GM12878 (cell line): ENCODE results near the gene RNF130. TPM values are rescaled to one million over a fixed set of nuclear protein-coding genes. Genes with fewer than 3 reads are reported as not detected.

Experiments used
- ATAC-seq: fragments of 200-7000 bp; cut with Tn5 transposase; 3 replicates; pipeline ENCODE4 v1.9.1; 2020; ENCODE audit warnings: mild to moderate bottlenecking, moderate library complexity
- BruUV-seq: library from RNA; stranded (reverse); fragments of 400-500 nt; replicated peaks from 2 replicates; lab custom pipeline; 2021; lab: Mats Ljungman, UMichigan
- CTCF ChIA-PET: fragments of 300-600 bp; sonication (Branson Sonifier 250); formaldehyde crosslinking; extraction: SDS; loops from one replicate; lab custom pipeline; 2021; ENCODE audit warnings: inconsistent platforms; lab: Yijun Ruan, JAX
- POLR2A ChIA-PET: fragments of 350-600 bp; formaldehyde crosslinking; extraction: SDS; loops from one replicate; lab custom pipeline; 2021; ENCODE audit warnings: inconsistent platforms; lab: Charles Lee
- RAD21 ChIA-PET: fragments of 300-600 bp; sonication (Branson Sonifier 250); formaldehyde crosslinking; loops from one replicate; lab custom pipeline; 2023; ENCODE audit warnings: antibody characterized with exemption; ENCODE audit not compliant: unreplicated experiment; lab: Charles Lee
- SMC1A ChIA-PET: fragments of 300-600 bp; sonication (Branson Sonifier 250); formaldehyde crosslinking; loops from one replicate; lab custom pipeline; 2023; ENCODE audit not compliant: unreplicated experiment, uncharacterized antibody; lab: Charles Lee
- DNase-seq: peaks from one replicate; pipeline ENCODE4 v3.0.0-alpha.2; 2011; ENCODE audit warnings: low read depth, low spot score
- FAIRE-seq: peaks from 3 replicates; lab custom pipeline; 2011; peaks lifted over from hg19 to GRCh38; lab: Jason Lieb, UNC
- H2AFZ ChIP-seq: 2 replicates; pipeline ENCODE4 v1.6.0; 2011; ENCODE audit warnings: low read depth, low read length, control low read depth; ENCODE audit not compliant: control insufficient read depth
- H3K27ac ChIP-seq: 2 replicates; pipeline ENCODE4 v1.5.1; 2011; ENCODE audit warnings: control low read depth; ENCODE audit not compliant: control insufficient read depth, insufficient read depth
- H3K27me3 ChIP-seq, 2 experiments: replicated peaks in 1 of 2; 2 replicates each; pipeline versions ENCODE4 v1.6.0 to v1.6.1; 2011; ENCODE audit warnings: low read length in 1 of 2; ENCODE audit not compliant: control insufficient read depth in 2 of 2, insufficient read depth in 2 of 2
- H3K36me3 ChIP-seq, 2 experiments: 2 replicates each; pipeline ENCODE4 v1.5.1; 2011; ENCODE audit warnings: low read length in 1 of 2; ENCODE audit not compliant: control insufficient read depth in 2 of 2, insufficient read depth in 2 of 2
- H3K4me1 ChIP-seq: 2 replicates; pipeline ENCODE4 v1.6.1; 2011; ENCODE audit warnings: mild to moderate bottlenecking, low read length, moderate library complexity, mixed read lengths; ENCODE audit not compliant: control insufficient read depth, insufficient read depth
- H3K4me2 ChIP-seq: 2 replicates; pipeline ENCODE4 v1.6.0; 2011; ENCODE audit warnings: control low read depth; ENCODE audit not compliant: control insufficient read depth, insufficient read depth
- H3K4me3 ChIP-seq: fragments of 200-600 bp; sonication (generic); 2 replicates; pipeline ENCODE4 v1.5.1; 2016
- H3K79me2 ChIP-seq: 2 replicates; pipeline ENCODE4 v1.6.0; 2011; ENCODE audit warnings: low read length; ENCODE audit not compliant: control insufficient read depth, insufficient read depth
- H3K9ac ChIP-seq: 2 replicates; pipeline ENCODE4 v1.8.0; 2011; ENCODE audit warnings: low read length, control low read depth, mixed read lengths; ENCODE audit not compliant: control insufficient read depth, insufficient read depth
- H3K9me3 ChIP-seq: replicated peaks from 3 replicates; pipeline ENCODE4 v1.5.1; 2011; ENCODE audit warnings: mild to moderate bottlenecking, low read length; ENCODE audit not compliant: control insufficient read depth, insufficient read depth
- H4K20me1 ChIP-seq: 2 replicates; pipeline ENCODE4 v1.6.0; 2011; ENCODE audit not compliant: control insufficient read depth, insufficient read depth
- BCL11A ChIP-seq: IDR thresholded peaks from 2 replicates; pipeline ENCODE4 v1.6.1; 2011; ENCODE audit warnings: low read depth, low read length
- EP300 ChIP-seq, 2 experiments: fragments of 150-350 bp in 1 of 2; IDR thresholded peaks; 2 replicates each; pipeline ENCODE4 v1.6.1; 2011 to 2012; ENCODE audit warnings: low read depth in 2 of 2, low read length in 2 of 2, borderline replicate concordance in 1 of 2, improper control_type of control experiment in 1 of 2, inconsistent platforms in 1 of 2; ENCODE audit not compliant: control insufficient read depth in 1 of 2
- MXI1 ChIP-seq: fragments of 150-350 bp; IDR thresholded peaks from 2 replicates; pipeline ENCODE4 v1.6.1; 2011; ENCODE audit warnings: low read depth, mild to moderate bottlenecking, inconsistent platforms, low read length, improper control_type of control experiment
- NFIC ChIP-seq: IDR thresholded peaks from 2 replicates; pipeline ENCODE4 v1.6.1; 2012; ENCODE audit warnings: low read depth, mild to moderate bottlenecking, inconsistent platforms, low read length, moderate library complexity
- SMC3 ChIP-seq: IDR thresholded peaks from 2 replicates; pipeline ENCODE4 v1.6.1; 2011; ENCODE audit warnings: low read length, improper control_type of control experiment, borderline replicate concordance
- TARDBP ChIP-seq: IDR thresholded peaks from 2 replicates; pipeline ENCODE4 v1.6.1; 2016; ENCODE audit warnings: borderline replicate concordance
- ZBTB40 ChIP-seq: fragments of 450-650 bp; IDR thresholded peaks from 2 replicates; pipeline ENCODE4 v1.6.1; 2016; ENCODE audit warnings: mild to moderate bottlenecking, moderate library complexity, borderline replicate concordance
- ZNF24 ChIP-seq: fragments of 450-650 bp; IDR thresholded peaks from 2 replicates; pipeline ENCODE4 v1.6.1; 2017; ENCODE audit warnings: antibody characterized with exemption, mild to moderate bottlenecking
- WGBS: methylation state at CpG from one replicate; pipeline ENCODE4 v1.1.6; 2016; ENCODE audit warnings: low lambda C conversion rate; ENCODE audit not compliant: insufficient replicate concordance, insufficient coverage; ENCODE audit errors: missing lambda C conversion rate; 5-methylcytosine and 5-hydroxymethylcytosine counted together
- in situ Hi-C: fragments of 300-500 bp; cut with MboI; formaldehyde crosslinking; loops from 9 replicates; pipeline ENCODE4 v1.14.3; 2018; ENCODE audit warnings: mixed read lengths
- intact Hi-C: fragments of 100-400 bp; cut with micrococcal nuclease; formaldehyde crosslinking; loops from one replicate; pipeline ENCODE4 v1.14.2; 2022; ENCODE audit not compliant: unreplicated experiment
- polyA plus RNA-seq, 11 experiments: library from polyadenylated mRNA; depleted of rRNA in 4 of 11; unstranded in 6 of 11; stranded (reverse) in 5 of 11; fragments of >200 nt; fragmentation: Nextera tagmentation in 4 of 11; fragmentation: Illumina TruSeq in 1 of 11; extraction: Ambion mirVana in 4 of 11; extraction: Trizol in 1 of 11; gene quantifications; 1 replicate in 1 of 11; 2 replicates in 10 of 11; pipeline versions ENCODE4 v1.2.1 to v1.2.3, GENCODE V29; 2011 to 2016; ENCODE audit warnings: inconsistent platforms in 2 of 11, missing spikeins in 2 of 11, low read depth in 1 of 11
- total RNA-seq, 4 experiments: library from RNA; depleted of rRNA in 3 of 4; stranded (reverse); fragments of >200 nt in 3 of 4; fragmentation: Illumina TruSeq in 1 of 4; extraction: Trizol in 1 of 4; gene quantifications; 2 replicates each; pipeline versions ENCODE4 v1.2.1 to v1.2.3, GENCODE V29; 2013 to 2021

RNF130 gene
- total and polyA plus RNA-seq, 10 of the 15 experiments (the other 5 are each of a cell fraction or from before 2014, with no cell fraction given), result 0.04 to 0.36 (median 0.11) TPM; not detected in 1

- TF ChIP-seq EP300 (IDR thresholded peaks at IDR 0.05; ENCODE audit: borderline replicate concordance in 1 of 2, control insufficient read depth in 1 of 2, low read depth in 2 of 2, low read length in 2 of 2), result no peak
- TF ChIP-seq NFIC, result no peak
These were observed 25.1 kb upstream of the RNF130 start (continued) for GRCh38 chr5:180096616-180097015.

GRCh38 chr5:180095545-180095944 is 24.0 kb upstream of the RNF130 start:
- ChIA-PET CTCF (no interaction called here), RAD21 (no interaction called here), POLR2A (no interaction called here), SMC1A (no interaction called here)
- Histone ChIP-seq H3K9me3 (no peaks in the 10 kb centered on the region), H2AFZ (no peak overlapping the region), H3K27ac (no peak overlapping the region), H3K9ac (no peak overlapping the region), H3K4me3 (no peak overlapping the region), H3K36me3 (no peaks in the 10 kb centered on the region), H4K20me1 (no peaks in the 10 kb centered on the region), H3K27me3 (no peaks in the 10 kb centered on the region; a peak in 1 of 4 replicates), H3K79me2 (no peaks in the 10 kb centered on the region), H3K4me2 (no peak overlapping the region), H3K4me1 (no peaks in the 10 kb centered on the region)
- intact Hi-C loops (no loop called here), in situ Hi-C loops (loop anchor here (25.0 kb wide), 1 partner anchor 308 kb away; the partner anchor contains the start of gene LTC4S)
- TF ChIP-seq TARDBP (no peak), ZBTB40 (no peak), SMC3 (no peak), MXI1 (no peak), ZNF24 (no peak), BCL11A (no peak)
- DNase-seq (no peak), ATAC-seq (no peak), FAIRE-seq (no peak)
- WGBS, result 36% methylated on average over 9 of the region's 9 CpGs
- BruUV-seq, result no TSS peak
